ENCODE measurements around the gene TAF4B. TPM values are rescaled to one million over a fixed set of nuclear protein-coding genes. Genes with fewer than 3 reads are reported as not detected.

The TAF4B gene
- total and polyA plus RNA-seq, 7 donors, result 0.46 to 10.9 (median 6.4) TPM

DNA sequence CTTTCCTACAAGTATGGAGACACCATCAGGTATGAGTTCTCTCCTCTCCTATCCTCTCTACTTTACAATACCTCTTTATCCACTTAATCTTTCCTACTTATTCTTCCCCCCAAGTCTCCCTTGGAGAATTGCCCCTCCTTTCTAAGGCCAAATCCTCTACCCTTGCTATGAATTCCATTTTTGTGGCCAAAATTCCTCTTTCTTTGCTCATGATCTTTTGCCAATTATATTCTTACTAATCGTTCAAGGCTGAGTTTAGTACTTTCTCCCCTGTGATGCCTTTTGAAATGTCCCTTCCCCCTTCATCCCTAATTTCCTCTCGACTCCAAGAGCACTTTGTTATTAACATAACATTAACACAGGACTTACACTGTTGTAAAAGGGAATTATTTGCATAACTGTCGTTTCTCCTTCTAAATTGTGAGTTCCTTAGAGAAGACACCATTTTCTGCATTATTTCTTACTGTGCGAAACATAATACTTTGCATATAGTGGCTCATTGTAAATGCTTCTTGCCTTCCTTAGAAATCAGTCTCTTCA, 188.7 kb downstream of the TAF4B start:
- no peak for DNase-seq
- 52 to 56% methylated on average over 4 of the region's 4 CpGs for WGBS, 2 donors
- Histone ChIP-seq H3K4me3 (no peak overlapping the region), H3K27me3 (no peaks in the 10 kb centered on the region), H3K36me3 (no peaks in the 10 kb centered on the region), H3K4me1 (no peaks in the 10 kb centered on the region), H3K27ac (no peak overlapping the region), H3K9me3 (no peaks in the 10 kb centered on the region)
- TF ChIP-seq POLR2AphosphoS5 (IDR thresholded peaks at IDR 0.05) (no peak), POLR2A (IDR thresholded peaks at IDR 0.05) (no peak), EP300 (IDR thresholded peaks at IDR 0.05) (no peak), CTCF (IDR thresholded peaks at IDR 0.05) (no peak)
- intact Hi-C loops (cut with DNase I), result no loop called here

- Histone ChIP-seq H3K9me3 (no peaks in the 10 kb centered on the region), H3K4me1 (no peaks in the 10 kb centered on the region), H3K36me3 (no peaks in the 10 kb centered on the region), H3K27me3 (no peaks in the 10 kb centered on the region), H3K27ac (no peak overlapping the region), H3K4me3 (no peak overlapping the region)
- 76 to 85% methylated on average over 7 of the region's 7 CpGs for WGBS, 2 donors
- intact Hi-C loops (cut with DNase I), result no loop called here
- peak; percentile 37 for DNase-seq
- no peak for TF ChIP-seq CTCF (IDR thresholded peaks at IDR 0.05)
- no peak for TF ChIP-seq EP300 (IDR thresholded peaks at IDR 0.05)
- no peak for TF ChIP-seq POLR2A (IDR thresholded peaks at IDR 0.05)
- TF ChIP-seq POLR2AphosphoS5 (IDR thresholded peaks at IDR 0.05), result no peak
Measured at GRCh38 chr18:26415631-26416030, 189.4 kb downstream of the TAF4B start.

DNA sequence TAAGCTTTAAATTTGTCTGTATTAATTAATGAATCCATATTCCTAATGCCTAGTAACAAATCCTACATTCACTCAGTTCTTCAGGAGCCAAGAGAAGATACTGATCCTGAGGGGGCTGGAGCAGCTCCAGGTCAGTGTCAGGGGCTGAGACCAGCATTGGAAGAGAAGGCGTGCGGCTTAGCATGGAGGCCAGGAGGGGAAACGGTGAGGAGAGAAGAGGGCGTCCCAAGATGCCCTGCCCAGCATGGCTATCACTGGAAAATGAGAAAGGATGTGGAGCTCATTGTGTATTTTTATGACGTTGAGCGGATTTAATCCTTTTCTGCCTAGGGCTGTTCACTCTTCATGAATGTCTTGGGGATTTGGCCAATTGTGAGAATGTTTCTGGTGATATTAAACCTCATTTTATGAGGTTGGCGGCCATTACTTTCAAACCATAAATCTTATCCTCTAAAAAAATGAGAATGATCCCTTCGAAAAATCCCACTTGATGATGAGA, 190.5 kb downstream of the TAF4B start:
- intact Hi-C loops (cut with DNase I), result no loop called here
- H3K4me3 ChIP-seq, result no peak overlapping the region
- no peaks in the 10 kb centered on the region for H3K36me3 ChIP-seq
- peak; percentile 15 for DNase-seq
- no peaks in the 10 kb centered on the region for H3K9me3 ChIP-seq
- H3K4me1 ChIP-seq, result no peaks in the 10 kb centered on the region
- 95 to 97% methylated on average over 8 of the region's 8 CpGs for whole genome bisulfite sequencing, 2 donors
- TF ChIP-seq POLR2A (IDR thresholded peaks at IDR 0.05) (no peak), POLR2AphosphoS5 (IDR thresholded peaks at IDR 0.05) (no peak), CTCF (IDR thresholded peaks at IDR 0.05) (no peak), EP300 (IDR thresholded peaks at IDR 0.05) (no peak)
- H3K27me3 ChIP-seq, result no peaks in the 10 kb centered on the region
- no peak overlapping the region for H3K27ac ChIP-seq

DNA sequence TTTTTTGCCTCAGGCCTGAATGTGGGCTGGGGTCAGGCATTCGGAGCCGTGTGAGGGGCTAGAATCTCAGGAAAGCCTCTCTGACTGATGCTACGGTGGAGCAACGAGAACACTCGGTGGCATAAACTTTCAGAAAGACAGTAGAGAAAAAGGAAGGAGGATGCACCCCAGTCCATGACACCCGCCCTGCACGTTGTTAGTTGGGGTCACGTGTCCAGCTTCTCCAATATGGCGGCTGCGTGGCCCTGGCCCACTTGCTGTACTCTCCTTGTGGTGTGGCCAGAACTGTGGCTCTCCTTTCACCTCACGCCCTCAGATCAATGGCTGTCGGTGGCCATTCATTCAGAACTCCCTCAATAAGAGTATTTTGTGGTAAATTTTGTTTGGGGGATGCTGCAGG, 190.9 kb downstream of the TAF4B start:
- H3K4me3 ChIP-seq, result no peak overlapping the region
- no peak overlapping the region for H3K27ac ChIP-seq
- H3K4me1 ChIP-seq, result no peaks in the 10 kb centered on the region
- H3K9me3 ChIP-seq, result no peaks in the 10 kb centered on the region
- TF ChIP-seq POLR2AphosphoS5 (IDR thresholded peaks at IDR 0.05) (no peak), CTCF (IDR thresholded peaks at IDR 0.05) (no peak), EP300 (IDR thresholded peaks at IDR 0.05) (no peak), POLR2A (IDR thresholded peaks at IDR 0.05) (no peak)
- 95 to 96% methylated on average over 12 of the region's 12 CpGs for WGBS, 2 donors
- H3K27me3 ChIP-seq, result no peaks in the 10 kb centered on the region
- no peaks in the 10 kb centered on the region for H3K36me3 ChIP-seq
- peak; percentile 33 for DNase-seq
- intact Hi-C loops (cut with DNase I), result no loop called here

DNA sequence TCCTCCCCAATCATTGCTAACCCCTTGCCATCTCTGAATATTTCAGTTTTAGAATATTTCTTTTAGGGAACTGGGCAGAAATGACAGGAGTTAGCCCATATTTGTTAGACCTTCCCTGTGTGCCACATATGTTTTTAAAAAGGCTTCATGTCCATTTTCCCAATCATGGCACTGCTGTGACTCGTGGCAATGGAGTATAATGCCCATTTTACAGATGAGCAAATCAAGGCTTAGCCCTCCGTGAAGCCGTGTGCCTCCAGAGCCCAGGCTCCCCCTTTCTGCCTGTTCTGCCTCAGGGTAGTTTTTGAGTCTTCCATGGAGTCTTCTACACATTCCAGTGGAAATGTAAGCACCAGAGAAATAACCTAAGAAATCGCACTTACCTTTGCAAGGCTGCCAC, 192.0 kb downstream of the TAF4B start:
- TF ChIP-seq POLR2A (IDR thresholded peaks at IDR 0.05), result no peak
- no peak for TF ChIP-seq POLR2AphosphoS5 (IDR thresholded peaks at IDR 0.05)
- TF ChIP-seq EP300 (IDR thresholded peaks at IDR 0.05), result no peak
- TF ChIP-seq CTCF (IDR thresholded peaks at IDR 0.05), result no peak
- intact Hi-C loops (cut with DNase I), result no loop called here
- Histone ChIP-seq H3K4me1 (no peaks in the 10 kb centered on the region), H3K9me3 (no peaks in the 10 kb centered on the region), H3K4me3 (no peak overlapping the region), H3K27me3 (no peaks in the 10 kb centered on the region), H3K27ac (no peak overlapping the region), H3K36me3 (no peaks in the 10 kb centered on the region)
- DNase-seq, result peak; percentile 8
- WGBS, 2 donors, result 90 to 93% methylated on average over 4 of the region's 4 CpGs

Data from sigmoid colon (tissue), 7 donors.